GM20431 (cell line): ENCODE data around the gene VWC2.

Source experiments
- in situ Hi-C: fragments of 300-500 bp; cut with MseI, MboI; formaldehyde crosslinking; loops from one replicate; pipeline ENCODE4 v1.15.0; 2020; ENCODE audit warnings: low sequenced_read_pairs; ENCODE audit not compliant: unreplicated experiment

VWC2 gene

GRCh38 chr7:49780953-49781352 is 7.5 kb downstream of the VWC2 start:
- in situ Hi-C loops = no loop called here

DNA sequence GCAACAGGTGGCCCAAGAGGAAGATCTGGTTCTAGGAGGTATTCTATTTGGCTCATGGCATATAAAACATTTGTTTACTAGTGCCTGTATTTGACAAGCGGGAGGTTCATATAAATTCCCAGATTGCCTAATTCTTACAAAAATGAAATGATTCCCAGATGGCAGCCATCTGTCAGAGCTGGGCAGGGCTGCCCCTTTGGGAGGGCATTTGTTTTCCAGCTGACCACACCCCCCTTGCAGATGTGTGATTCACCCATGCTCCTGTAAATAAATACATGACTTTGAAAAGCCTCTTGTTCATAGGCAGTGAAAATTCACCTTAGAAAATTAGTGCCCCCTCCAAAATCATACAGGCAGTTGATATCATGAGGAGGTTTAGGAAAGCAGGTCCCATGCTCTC is 8.6 kb downstream of the VWC2 start:
- in situ Hi-C loops = no loop called here

- in situ Hi-C loops = no loop called here
Observed at GRCh38 chr7:49783446-49783845, 10.0 kb downstream of the VWC2 start.

DNA sequence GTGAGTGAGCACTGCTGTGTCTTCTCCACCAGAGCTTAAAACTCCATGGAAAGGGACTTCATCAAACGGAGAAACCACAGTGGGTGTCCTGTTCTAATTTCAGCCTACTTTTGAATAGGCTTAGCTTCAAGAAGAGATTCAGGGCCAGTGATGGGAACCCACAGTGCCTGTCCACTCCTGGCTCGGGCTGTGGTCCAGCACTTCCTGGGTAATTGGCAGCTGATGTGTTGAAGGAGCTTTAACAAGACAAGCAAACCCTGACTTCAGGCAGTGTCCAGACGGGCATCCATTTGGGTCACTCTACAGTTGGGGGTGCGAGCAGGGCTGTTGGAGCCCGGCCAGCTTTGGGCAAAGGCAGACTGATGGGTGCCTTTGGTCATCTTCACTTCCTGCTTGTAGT is 14.5 kb downstream of the VWC2 start:
- in situ Hi-C loops = no loop called here

DNA sequence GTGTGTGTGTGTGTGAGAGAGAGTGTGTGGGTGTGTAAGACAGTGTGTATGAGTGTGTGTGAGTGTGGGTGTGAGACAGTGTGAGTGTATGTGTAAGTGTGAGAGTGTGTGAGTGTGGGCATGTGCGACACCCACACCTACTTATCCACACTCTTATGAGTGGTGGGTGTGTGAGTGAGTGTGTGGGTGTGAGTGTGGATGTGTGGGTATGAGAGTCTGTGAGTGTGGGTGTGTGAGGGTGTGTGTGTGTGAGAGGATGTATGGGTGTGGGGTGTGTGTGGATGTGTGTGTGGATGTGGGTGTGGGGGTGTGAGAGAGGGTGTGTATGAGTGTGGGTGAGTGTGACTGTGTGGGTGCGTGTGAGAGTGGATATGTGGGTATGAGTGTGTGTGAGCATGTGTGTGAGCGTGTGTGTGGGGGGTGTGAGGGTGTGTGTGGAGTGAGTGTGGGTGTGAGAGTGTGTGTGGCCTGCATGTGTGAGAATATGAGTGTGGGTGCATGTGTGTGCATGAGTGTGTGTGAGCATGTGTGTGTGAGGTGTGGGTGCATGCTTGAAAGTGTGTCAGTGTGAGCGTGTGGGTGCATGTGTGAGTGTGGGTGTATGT is 15.1 kb downstream of the VWC2 start:
- in situ Hi-C loops = no loop called here

DNA sequence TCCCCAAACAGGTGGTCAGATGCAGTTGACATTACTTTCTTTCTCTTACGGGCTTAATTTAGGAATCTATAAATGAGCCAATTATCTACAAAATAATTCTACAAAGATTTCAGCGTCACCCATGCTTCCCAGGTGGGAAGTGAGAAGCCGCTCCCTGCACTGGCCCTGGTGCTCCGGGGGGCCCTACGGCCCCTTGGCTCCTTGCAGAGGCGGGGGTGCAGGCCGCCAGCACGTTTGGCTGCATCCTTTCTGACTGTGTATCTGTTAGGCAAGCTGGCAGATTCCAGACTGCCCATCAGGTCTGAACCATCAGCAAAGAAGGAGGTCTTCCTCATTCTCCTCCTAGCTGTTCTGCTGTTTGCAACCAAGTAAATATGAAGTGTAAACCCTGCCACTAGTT is 16.3 kb downstream of the VWC2 start:
- in situ Hi-C loops = no loop called here

GRCh38 chr7:49790209-49790608 is 16.8 kb downstream of the VWC2 start:
- in situ Hi-C loops = no loop called here

GRCh38 chr7:49791088-49791741 is 17.8 kb downstream of the VWC2 start:
- in situ Hi-C loops = no loop called here

- in situ Hi-C loops = no loop called here
Observed at GRCh38 chr7:49797987-49798660, 24.7 kb downstream of the VWC2 start.

DNA sequence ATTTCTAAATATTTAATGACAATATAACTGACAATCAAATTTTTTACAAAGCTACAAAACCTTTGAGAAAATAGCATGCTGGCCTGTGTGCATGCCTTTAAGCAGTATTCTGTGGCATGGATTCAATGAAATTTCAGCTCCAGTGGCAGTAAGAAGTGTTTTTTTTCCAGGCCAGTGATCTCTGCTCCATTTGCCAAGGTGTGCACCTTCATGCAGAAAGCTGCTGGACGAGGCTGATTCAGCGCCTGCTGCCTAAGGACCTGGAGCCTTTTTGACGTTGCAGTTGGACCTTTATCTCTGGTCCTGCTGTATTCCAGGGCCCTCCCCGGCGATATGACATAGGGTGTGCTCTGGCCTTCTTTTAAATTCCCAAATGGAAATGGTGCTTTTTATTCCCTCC is 26.6 kb downstream of the VWC2 start:
- in situ Hi-C loops = no loop called here

DNA sequence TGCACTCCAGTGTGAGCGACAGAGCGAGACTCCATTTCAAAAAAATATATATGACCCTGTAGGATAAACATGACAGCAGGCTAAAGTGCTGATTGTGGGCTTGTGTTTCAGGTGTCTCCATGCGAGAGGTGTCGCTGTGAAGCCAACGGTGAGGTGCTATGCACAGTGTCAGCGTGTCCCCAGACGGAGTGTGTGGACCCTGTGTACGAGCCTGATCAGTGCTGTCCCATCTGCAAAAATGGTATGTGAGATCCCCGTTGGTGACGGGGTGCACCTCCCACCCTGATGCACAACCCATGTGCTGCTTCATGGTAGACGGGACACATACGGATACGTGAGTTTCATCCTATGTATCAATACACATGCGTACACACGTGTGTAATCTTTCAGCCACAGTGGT is 29.2 kb downstream of the VWC2 start:
- in situ Hi-C loops = no loop called here

GRCh38 chr7:49803812-49804211 is 30.4 kb downstream of the VWC2 start:
- in situ Hi-C loops = no loop called here

- in situ Hi-C loops = no loop called here
Observed at GRCh38 chr7:49805371-49806007, 32.1 kb downstream of the VWC2 start.

GRCh38 chr7:49812534-49812933 is 39.1 kb downstream of the VWC2 start:
- in situ Hi-C loops = no loop called here

DNA sequence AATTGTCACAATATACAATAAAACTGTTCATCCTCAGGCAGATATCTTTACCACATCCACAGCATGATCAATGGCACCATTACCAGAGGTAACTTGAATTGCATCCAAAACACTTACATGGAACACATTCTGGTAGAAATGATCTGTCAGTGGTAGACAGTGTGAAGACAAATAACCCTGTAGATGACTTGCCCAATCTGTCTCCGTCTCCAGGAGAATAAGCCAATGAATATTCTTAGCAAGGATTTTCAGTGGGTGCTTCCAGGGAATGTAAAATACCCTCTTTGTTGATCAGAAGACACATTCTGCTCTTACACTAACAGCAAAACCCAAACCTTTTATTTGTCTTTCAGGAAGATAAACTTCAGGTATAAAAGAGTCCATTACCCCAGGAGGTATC is 43.8 kb downstream of the VWC2 start:
- in situ Hi-C loops = no loop called here

- in situ Hi-C loops = no loop called here
Observed at GRCh38 chr7:49821181-49821580, 47.7 kb downstream of the VWC2 start.

DNA sequence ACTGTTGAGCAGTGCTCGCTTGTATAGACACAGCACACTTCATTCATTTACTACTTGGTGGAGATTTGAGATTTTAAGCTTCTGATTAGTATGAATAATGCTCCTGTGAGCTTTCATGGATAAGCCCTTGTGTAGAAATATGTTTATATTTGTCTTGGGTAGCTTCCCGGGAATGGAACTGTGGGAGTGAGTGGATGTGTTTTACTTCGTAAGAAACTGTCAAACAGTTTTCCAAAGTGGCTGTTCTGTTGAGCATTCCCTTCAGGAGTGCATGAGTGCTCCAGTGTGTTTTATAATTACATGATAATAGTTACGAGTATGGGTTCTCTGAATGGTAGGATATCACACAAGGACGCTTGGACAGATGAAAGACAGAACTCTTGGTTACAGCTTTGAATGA is 49.4 kb downstream of the VWC2 start:
- in situ Hi-C loops = no loop called here

DNA sequence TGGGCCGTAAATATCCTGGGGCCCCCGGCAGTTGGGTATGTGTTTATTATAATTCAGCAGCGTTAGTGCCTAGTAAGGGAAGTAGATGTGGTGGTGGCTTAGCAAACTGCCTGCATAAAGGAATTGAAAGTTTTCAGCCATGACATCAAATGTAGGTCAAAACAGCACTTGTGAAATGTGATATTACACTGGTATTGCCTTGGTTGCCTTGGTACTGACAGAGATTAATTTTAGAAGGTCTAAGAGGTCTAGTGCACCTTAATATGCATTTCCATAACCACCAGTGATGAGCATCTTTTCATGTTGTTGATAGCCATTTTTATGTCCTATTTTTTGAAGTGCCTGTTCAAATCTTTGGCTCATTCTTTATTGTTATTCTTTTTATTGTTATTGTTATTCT is 50.1 kb downstream of the VWC2 start:
- in situ Hi-C loops = no loop called here

- in situ Hi-C loops = no loop called here
Observed at GRCh38 chr7:49839863-49840645, 66.6 kb downstream of the VWC2 start.

DNA sequence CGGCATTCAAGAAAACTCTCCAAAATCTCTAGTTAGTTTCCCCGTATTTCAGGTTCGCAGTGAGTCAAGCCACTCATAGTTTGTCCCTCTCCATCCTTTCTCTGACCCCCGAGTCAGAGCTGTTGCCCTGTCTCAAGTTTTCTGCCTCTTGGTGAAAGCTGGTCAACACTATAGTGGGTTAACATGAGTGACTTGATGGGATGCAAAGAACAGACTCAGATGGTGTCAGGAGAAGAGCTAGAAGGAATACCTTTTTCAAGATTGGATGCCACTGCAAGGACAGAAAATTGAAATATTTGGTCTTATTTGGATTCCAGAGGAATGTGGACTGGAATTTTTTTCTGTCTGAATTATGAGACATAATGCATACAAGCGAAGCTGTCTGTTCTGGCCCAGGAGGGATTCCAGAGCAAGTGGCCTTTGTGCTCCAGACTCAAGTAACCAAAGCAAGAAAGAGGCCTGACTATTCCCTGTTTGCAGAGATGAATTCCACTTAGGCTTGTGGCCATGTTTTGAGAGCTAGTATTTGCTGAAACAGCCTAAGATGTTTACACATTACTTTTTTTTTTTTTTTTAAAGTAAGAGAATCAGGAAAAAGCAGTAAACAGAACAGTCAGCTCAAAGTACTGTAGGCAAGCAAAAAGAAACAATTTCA is 67.4 kb downstream of the VWC2 start:
- in situ Hi-C loops = no loop called here
